Measurements from ENCODE around the gene RNU6-7. TPM values are rescaled to one million over a fixed set of nuclear protein-coding genes. Genes with fewer than 3 reads are reported as not detected.
A peak's percentile ranks its signal among the peaks of the same experiment; 100 is the strongest.

RNU6-7 gene
- total and polyA plus RNA-seq, 2 of the 13 experiments (the other 11 are each of a cell fraction or from before 2014, with no cell fraction given): under 0.01 TPM; not detected in 1

GRCh38 chr14:32203928-32204357 lies 2.1 kb downstream of the RNU6-7 start (continued):
- 0 out of 2 replicates have a peak, but pooled peaks have one; percentile 1 for TF ChIP-seq ZSCAN21 (CRISPR knock-in tag; IDR thresholded peaks at IDR 0.05; ENCODE audit: borderline replicate concordance)
- TF ChIP-seq ZSCAN31 (CRISPR knock-in tag; IDR thresholded peaks at IDR 0.05; ENCODE audit: low read depth): peak; percentile 6; the same call in 1 of the 2 replicates
- TF ChIP-seq TRAFD1 (CRISPR knock-in tag; IDR thresholded peaks at IDR 0.05; ENCODE audit: borderline replicate concordance): no peak
- TF ChIP-seq NCOA2 (CRISPR knock-in tag; IDR thresholded peaks at IDR 0.05): no peak
- TF ChIP-seq DR1 (CRISPR knock-in tag; IDR thresholded peaks at IDR 0.05): no peak
- TF ChIP-seq CERS6 (CRISPR knock-in tag; IDR thresholded peaks at IDR 0.05): no peak
- no peak for TF ChIP-seq HMG20B (CRISPR knock-in tag; conservative IDR thresholded peaks at IDR 0.05)
- TF ChIP-seq ZNF614 (CRISPR knock-in tag; IDR thresholded peaks at IDR 0.05; ENCODE audit: borderline replicate concordance): no peak
- no peak for TF ChIP-seq ELF1 (CRISPR knock-in tag; IDR thresholded peaks at IDR 0.05)
- TF ChIP-seq ZBTB7A (CRISPR knock-in tag; IDR thresholded peaks at IDR 0.05): no peak
- no peak for TF ChIP-seq ZBTB20 (CRISPR knock-in tag; IDR thresholded peaks at IDR 0.05; ENCODE audit: borderline replicate concordance, low read depth)
- no peak for TF ChIP-seq ZNF704 (CRISPR knock-in tag; IDR thresholded peaks at IDR 0.05; ENCODE audit: borderline replicate concordance)
